MM.1S (cell line): ENCODE results near the gene CCNJL.

Experiments used
- DNase-seq: peaks from one replicate; pipeline ENCODE4 v3.0.0-alpha.2; 2015
- H2AFZ ChIP-seq: fragments of 300-600 bp; sonication (generic); 2 replicates; pipeline ENCODE4 v1.6.0; 2016; ENCODE audit warnings: antibody characterized with exemption, low read length
- H3F3A ChIP-seq: fragments of 300-600 bp; sonication (generic); 2 replicates; pipeline ENCODE4 v1.6.1; 2016; ENCODE audit warnings: mild to moderate bottlenecking, antibody characterized with exemption, low read length, moderate library complexity, mixed read lengths; ENCODE audit not compliant: insufficient read depth
- H3K27ac ChIP-seq: fragments of 300-600 bp; sonication (generic); 2 replicates; pipeline ENCODE4 v1.5.1; 2016; ENCODE audit warnings: mild to moderate bottlenecking, low read length
- H3K27me3 ChIP-seq: fragments of 300-600 bp; sonication (generic); replicated peaks from 2 replicates; pipeline ENCODE4 v1.6.0; 2016; ENCODE audit warnings: low read length; ENCODE audit not compliant: insufficient read depth
- H3K36me3 ChIP-seq: fragments of 300-600 bp; sonication (generic); replicated peaks from 2 replicates; pipeline ENCODE4 v1.6.1; 2016; ENCODE audit warnings: mild to moderate bottlenecking, low read length, mixed read lengths; ENCODE audit not compliant: insufficient read depth
- H3K4me1 ChIP-seq: fragments of 300-600 bp; sonication (generic); 2 replicates; pipeline ENCODE4 v1.6.1; 2016; ENCODE audit warnings: low read length, mixed read lengths
- H3K4me2 ChIP-seq: fragments of 300-600 bp; sonication (generic); 2 replicates; pipeline ENCODE4 v1.6.0; 2016; ENCODE audit warnings: low read depth, low read length
- H3K4me3 ChIP-seq: fragments of 300-600 bp; sonication (generic); 2 replicates; pipeline ENCODE4 v1.5.1; 2016; ENCODE audit warnings: low read length, mixed read lengths
- H3K79me2 ChIP-seq: fragments of 300-600 bp; sonication (generic); 2 replicates; pipeline ENCODE4 v1.6.1; 2016; ENCODE audit warnings: mixed run types, low read length, mixed read lengths
- H3K9ac ChIP-seq: fragments of 300-600 bp; sonication (generic); 2 replicates; pipeline ENCODE4 v1.6.1; 2016; ENCODE audit warnings: low read length, mixed read lengths
- H3K9me2 ChIP-seq: fragments of 300-600 bp; sonication (generic); replicated peaks from 2 replicates; pipeline ENCODE4 v1.6.1; 2016; ENCODE audit warnings: mild to moderate bottlenecking, low read length, mixed read lengths; ENCODE audit not compliant: insufficient read depth
- H3K9me3 ChIP-seq: fragments of 300-600 bp; sonication (generic); replicated peaks from 2 replicates; pipeline ENCODE4 v1.6.1; 2016; ENCODE audit warnings: mild to moderate bottlenecking, low read length, mixed read lengths; ENCODE audit not compliant: insufficient read depth
- H4K20me1 ChIP-seq: fragments of 300-600 bp; sonication (generic); 2 replicates; pipeline ENCODE4 v1.6.1; 2016; ENCODE audit warnings: mild to moderate bottlenecking, low read length, moderate library complexity, mixed read lengths; ENCODE audit not compliant: insufficient read depth
- CTCF ChIP-seq: fragments of 300-600 bp; sonication (generic); IDR thresholded peaks from 2 replicates; pipeline ENCODE4 v1.5.1; 2016; ENCODE audit warnings: antibody characterized with exemption, low read length, mixed read lengths
- EZH2 ChIP-seq: fragments of 300-600 bp; sonication (generic); optimal IDR thresholded peaks from 2 replicates; pipeline ENCODE3; 2017; ENCODE audit warnings: low read depth, mild to moderate bottlenecking, antibody characterized with exemption, low read length, mixed read lengths
- EZH2phosphoT487 ChIP-seq: fragments of 300-600 bp; sonication (generic); IDR thresholded peaks from 2 replicates; pipeline ENCODE4 v1.6.1; 2018; ENCODE audit warnings: antibody characterized with exemption, low read length

CCNJL gene

DNA sequence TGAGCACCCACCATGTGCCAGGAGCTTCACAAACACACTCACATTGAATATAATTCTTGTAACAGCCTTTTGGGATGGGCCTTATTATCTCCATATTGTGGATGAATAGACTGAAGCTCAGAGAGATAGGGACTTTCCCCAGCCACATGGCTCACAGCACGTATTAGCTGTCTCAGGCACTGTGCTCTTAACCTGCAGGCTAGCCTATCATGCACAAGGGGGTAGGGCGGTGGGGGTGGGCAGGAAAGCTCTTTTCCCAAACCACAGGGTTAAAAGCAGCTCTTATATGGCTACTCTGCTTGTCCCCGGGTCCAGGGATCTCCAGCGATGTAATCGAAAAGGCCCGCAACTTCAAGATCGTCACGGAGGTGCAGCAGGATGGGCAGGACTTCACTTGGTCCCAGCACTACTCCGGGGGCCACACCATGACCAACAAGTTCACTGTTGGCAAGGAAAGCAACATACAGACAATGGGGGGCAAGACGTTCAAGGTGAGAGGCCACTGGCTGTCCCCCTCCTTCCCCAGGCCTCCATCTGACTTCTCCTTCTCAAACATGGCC is 80.5 kb downstream of the CCNJL start:
- H3F3A ChIP-seq, result no peaks in the 10 kb centered on the region
- H3K4me3 ChIP-seq, result no peak overlapping the region
- no peaks in the 10 kb centered on the region for H3K9me3 ChIP-seq
- H3K79me2 ChIP-seq, result no peaks in the 10 kb centered on the region
- DNase-seq, result no peak
- no peaks in the 10 kb centered on the region for H4K20me1 ChIP-seq
- H3K4me1 ChIP-seq, result no peaks in the 10 kb centered on the region
- no peak overlapping the region for H3K27ac ChIP-seq
- H3K36me3 ChIP-seq, result no peaks in the 10 kb centered on the region
- H3K27me3 ChIP-seq, result no peaks in the 10 kb centered on the region
- H3K4me2 ChIP-seq, result no peak overlapping the region
- no peak overlapping the region for H3K9ac ChIP-seq
- H2AFZ ChIP-seq, result no peak overlapping the region
- H3K9me2 ChIP-seq, result no peaks in the 10 kb centered on the region
- TF ChIP-seq EZH2 (no peak), EZH2phosphoT487 (no peak), CTCF (no peak)

GRCh38 chr5:160230686-160231527 is 81.5 kb downstream of the CCNJL start:
- no peak overlapping the region for H2AFZ ChIP-seq
- no peaks in the 10 kb centered on the region for H3K36me3 ChIP-seq
- no peak for TF ChIP-seq EZH2
- TF ChIP-seq EZH2phosphoT487, result no peak
- no peak for TF ChIP-seq CTCF
- H4K20me1 ChIP-seq, result no peaks in the 10 kb centered on the region
- H3K27ac ChIP-seq, result no peak overlapping the region
- H3K4me3 ChIP-seq, result no peak overlapping the region
- no peaks in the 10 kb centered on the region for H3K27me3 ChIP-seq
- no peaks in the 10 kb centered on the region for H3K9me3 ChIP-seq
- no peaks in the 10 kb centered on the region for H3K4me1 ChIP-seq
- no peak for DNase-seq
- no peaks in the 10 kb centered on the region for H3F3A ChIP-seq
- H3K4me2 ChIP-seq, result no peak overlapping the region
- no peaks in the 10 kb centered on the region for H3K9me2 ChIP-seq
- H3K9ac ChIP-seq, result no peak overlapping the region
- H3K79me2 ChIP-seq, result no peaks in the 10 kb centered on the region

- no peaks in the 10 kb centered on the region for H3K9me3 ChIP-seq
- no peaks in the 10 kb centered on the region for H3K36me3 ChIP-seq
- no peaks in the 10 kb centered on the region for H4K20me1 ChIP-seq
- H3K79me2 ChIP-seq, result no peaks in the 10 kb centered on the region
- TF ChIP-seq EZH2, result no peak
- TF ChIP-seq EZH2phosphoT487, result no peak
- no peak for TF ChIP-seq CTCF
- no peaks in the 10 kb centered on the region for H3K9me2 ChIP-seq
- H3K9ac ChIP-seq, result no peak within 1 kb of the TSS
- no peaks in the 10 kb centered on the region for H3K27me3 ChIP-seq
- no peak within 1 kb of the TSS for H3K27ac ChIP-seq
- no peak within 1 kb of the TSS for H3K4me2 ChIP-seq
- DNase-seq, result no peak
- no peaks in the 10 kb centered on the region for H3K4me1 ChIP-seq
- H2AFZ ChIP-seq, result no peak within 1 kb of the TSS
- H3F3A ChIP-seq, result no peaks in the 10 kb centered on the region
- H3K4me3 ChIP-seq, result no peak within 1 kb of the TSS
Measured at GRCh38 chr5:160229190-160229742, 83.1 kb downstream of the CCNJL start, which contains the start of gene FABP6. Gene FABP6 (plus strand): TSS chr5:160229506. CDS start chr5:160229558, 52 bp downstream.
